Osteocyte (in vitro differentiated cells): ENCODE data around the gene KRTAP5-1. TPM values are rescaled to one million over a fixed set of nuclear protein-coding genes. Genes with fewer than 3 reads are reported as not detected.

ENCODE experiments used
- DNase-seq: peaks from one replicate; pipeline ENCODE4 v3.0.0; 2021; ENCODE audit warnings: mixed read lengths; ENCODE audit not compliant: unreplicated experiment; ENCODE audit errors: extremely low spot score
- H3K27ac Mint-ChIP-seq: one replicate; pipeline ENCODE4 v1.8.0; 2021; ENCODE audit warnings: mild to moderate bottlenecking, mixed read lengths; ENCODE audit not compliant: unreplicated experiment
- H3K27me3 Mint-ChIP-seq: one replicate; pipeline ENCODE4 v1.8.0; 2021; ENCODE audit warnings: mixed read lengths; ENCODE audit not compliant: unreplicated experiment
- H3K36me3 Mint-ChIP-seq: one replicate; pipeline ENCODE4 v1.8.0; 2021; ENCODE audit warnings: mixed read lengths; ENCODE audit not compliant: unreplicated experiment
- H3K4me1 Mint-ChIP-seq: one replicate; pipeline ENCODE4 v1.8.0; 2021; ENCODE audit warnings: mixed read lengths; ENCODE audit not compliant: unreplicated experiment
- H3K4me3 Mint-ChIP-seq: one replicate; pipeline ENCODE4 v1.8.0; 2021; ENCODE audit warnings: mild to moderate bottlenecking, moderate library complexity, mixed read lengths; ENCODE audit not compliant: unreplicated experiment
- H3K9me3 Mint-ChIP-seq: one replicate; pipeline ENCODE4 v1.8.0; 2021; ENCODE audit warnings: mixed read lengths; ENCODE audit not compliant: unreplicated experiment
- CTCF ChIP-seq: fragments of 200-600 bp; sonication (generic); IDR thresholded peaks from 2 replicates; pipeline ENCODE4 v1.5.0; 2021; ENCODE audit warnings: antibody characterized with exemption, mild to moderate bottlenecking, moderate library complexity
- total RNA-seq: library from RNA; stranded (reverse); gene quantifications from 2 replicates; pipeline ENCODE4 v1.2.1, GENCODE V29; 2021

KRTAP5-1 gene
- total RNA-seq, 1 donor from 2014 or later = not detected

DNA sequence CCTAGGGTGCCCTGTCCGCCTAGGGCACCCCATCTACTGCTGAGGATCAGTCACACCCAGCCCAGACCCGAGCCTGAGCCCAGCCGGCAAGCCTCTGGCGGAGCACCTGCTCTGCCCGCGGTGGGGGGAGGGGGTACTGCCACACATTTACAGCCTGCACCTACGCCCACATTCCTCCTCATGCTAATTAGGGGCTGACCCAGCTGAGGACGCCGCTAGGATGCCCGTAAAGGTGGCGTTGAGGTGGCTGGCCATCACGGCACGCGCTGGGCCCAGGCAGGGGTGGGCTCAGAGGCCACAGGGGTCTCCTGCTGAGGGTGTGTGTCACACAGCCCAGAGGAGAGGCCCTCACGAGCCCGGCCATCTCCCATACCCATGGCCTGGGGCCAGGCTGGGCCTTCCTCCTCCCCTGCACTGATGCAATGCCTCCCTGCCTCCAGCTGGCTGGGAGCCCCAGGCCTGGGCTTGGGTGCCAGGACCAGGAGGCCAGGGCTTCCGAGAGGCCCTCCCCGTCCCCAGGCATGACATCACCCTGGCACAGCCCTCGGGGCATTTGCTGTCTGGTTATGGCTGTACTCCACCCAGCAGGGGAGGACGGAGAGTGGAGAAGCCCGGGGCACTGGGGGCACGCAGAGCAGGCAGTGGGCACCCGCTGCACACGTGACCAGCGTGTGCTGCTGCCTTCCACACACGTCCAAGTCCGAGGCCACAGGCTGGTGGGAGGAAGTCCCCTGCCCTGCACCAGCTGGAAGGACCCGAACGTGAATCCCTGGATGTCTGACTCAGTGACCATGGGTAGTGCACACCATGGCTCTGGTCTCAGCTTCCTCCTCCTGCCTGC is 25.8 kb downstream of the KRTAP5-1 start:
- TF ChIP-seq CTCF = no peak
- Mint-ChIP-seq H3K9me3 (no peaks in the 10 kb centered on the region), H3K27ac (peak overlapping the region; percentile 89), H3K36me3 (peaks cover 4% of the 10 kb centered on the region), H3K4me3 (peak overlapping the region; percentile 18), H3K27me3 (no peaks in the 10 kb centered on the region), H3K4me1 (peaks cover 27% of the 10 kb centered on the region)
- DNase-seq = peak; percentile 97

DNA sequence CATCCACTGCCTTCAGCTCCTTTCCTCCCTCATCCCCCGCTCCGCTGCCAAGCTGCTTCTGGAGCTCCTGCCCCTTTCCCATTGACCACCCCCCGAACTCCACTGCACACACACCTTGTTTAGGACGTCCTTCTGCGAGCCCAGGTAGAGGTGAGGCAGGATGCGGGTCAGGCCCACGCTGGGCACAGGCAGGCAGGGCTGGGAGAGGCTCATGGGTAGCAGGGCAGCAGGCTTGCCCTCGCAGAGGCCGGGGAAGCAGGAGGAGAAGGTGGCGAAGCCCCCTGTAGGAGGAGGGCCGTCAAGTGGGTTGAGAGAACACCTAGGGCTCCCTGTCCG is 26.3 kb downstream of the KRTAP5-1 start:
- Mint-ChIP-seq H3K4me3 (peak overlapping the region; percentile 18), H3K9me3 (no peaks in the 10 kb centered on the region), H3K36me3 (peaks cover 4% of the 10 kb centered on the region), H3K27ac (peak overlapping the region; percentile 89), H3K4me1 (peaks cover 28% of the 10 kb centered on the region), H3K27me3 (no peaks in the 10 kb centered on the region)
- no peak for TF ChIP-seq CTCF
- DNase-seq = no peak

GRCh38 chr11:1557904-1558774 is 26.9 kb downstream of the KRTAP5-1 start:
- H3K4me3 Mint-ChIP-seq = peak overlapping the region; percentile 18
- H3K36me3 Mint-ChIP-seq = peaks cover 4% of the 10 kb centered on the region
- peaks cover 29% of the 10 kb centered on the region for H3K4me1 Mint-ChIP-seq
- H3K9me3 Mint-ChIP-seq = no peaks in the 10 kb centered on the region
- H3K27me3 Mint-ChIP-seq = no peaks in the 10 kb centered on the region
- no peak for TF ChIP-seq CTCF
- DNase-seq = peak; percentile 87
- H3K27ac Mint-ChIP-seq = peak overlapping the region; percentile 89

- Mint-ChIP-seq H3K27ac (peak overlapping the region; percentile 89), H3K4me3 (no peak overlapping the region), H3K27me3 (no peaks in the 10 kb centered on the region), H3K9me3 (no peaks in the 10 kb centered on the region), H3K4me1 (peaks cover 32% of the 10 kb centered on the region), H3K36me3 (peaks cover 3% of the 10 kb centered on the region)
- no peak for TF ChIP-seq CTCF
- no peak for DNase-seq
These were observed 27.8 kb downstream of the KRTAP5-1 start for GRCh38 chr11:1557051-1557884.
